ENCODE data around the gene ABCC10. TPM values are rescaled to one million over a fixed set of nuclear protein-coding genes. Genes with fewer than 3 reads are reported as not detected.

Gene ABCC10
- total RNA-seq, 4 donors from 2014 or later: 0.59 to 35.5 (median 10.7) TPM

- Histone ChIP-seq H3K27ac (no peak overlapping the region), H3K4me1 (no peaks in the 10 kb centered on the region), H3K9me3 (no peaks in the 10 kb centered on the region), H3K27me3 (no peaks in the 10 kb centered on the region), H3K4me3 (no peak overlapping the region), H3K36me3 (no peaks in the 10 kb centered on the region)
- TF ChIP-seq POLR2A (IDR thresholded peaks at IDR 0.05): no peak
- TF ChIP-seq, protein P1, sequence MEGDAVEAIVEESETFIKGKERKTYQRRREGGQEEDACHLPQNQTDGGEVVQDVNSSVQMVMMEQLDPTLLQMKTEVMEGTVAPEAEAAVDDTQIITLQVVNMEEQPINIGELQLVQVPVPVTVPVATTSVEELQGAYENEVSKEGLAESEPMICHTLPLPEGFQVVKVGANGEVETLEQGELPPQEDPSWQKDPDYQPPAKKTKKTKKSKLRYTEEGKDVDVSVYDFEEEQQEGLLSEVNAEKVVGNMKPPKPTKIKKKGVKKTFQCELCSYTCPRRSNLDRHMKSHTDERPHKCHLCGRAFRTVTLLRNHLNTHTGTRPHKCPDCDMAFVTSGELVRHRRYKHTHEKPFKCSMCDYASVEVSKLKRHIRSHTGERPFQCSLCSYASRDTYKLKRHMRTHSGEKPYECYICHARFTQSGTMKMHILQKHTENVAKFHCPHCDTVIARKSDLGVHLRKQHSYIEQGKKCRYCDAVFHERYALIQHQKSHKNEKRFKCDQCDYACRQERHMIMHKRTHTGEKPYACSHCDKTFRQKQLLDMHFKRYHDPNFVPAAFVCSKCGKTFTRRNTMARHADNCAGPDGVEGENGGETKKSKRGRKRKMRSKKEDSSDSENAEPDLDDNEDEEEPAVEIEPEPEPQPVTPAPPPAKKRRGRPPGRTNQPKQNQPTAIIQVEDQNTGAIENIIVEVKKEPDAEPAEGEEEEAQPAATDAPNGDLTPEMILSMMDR (IDR thresholded peaks at IDR 0.05): no peak
- intact Hi-C loops (cut with DNase I; ENCODE audit: low total_unique reads): no loop called here
- DNase-seq: no peak
Observed at GRCh38 chr6:43468748-43469681, 41.7 kb downstream of the ABCC10 start.

- no peaks in the 10 kb centered on the region for H3K27me3 ChIP-seq
- no peak overlapping the region for H3K4me3 ChIP-seq
- no peaks in the 10 kb centered on the region for H3K36me3 ChIP-seq
- intact Hi-C loops (cut with DNase I; ENCODE audit: low total_unique reads): loop anchor here (5.0 kb wide), 1 partner anchor 37 kb away; no protein-coding TSS in a partner anchor
- no peaks in the 10 kb centered on the region for H3K4me1 ChIP-seq
- no peak overlapping the region for H3K27ac ChIP-seq
- H3K9me3 ChIP-seq: no peaks in the 10 kb centered on the region
- DNase-seq: no peak
- no peak for TF ChIP-seq POLR2A (IDR thresholded peaks at IDR 0.05)
- TF ChIP-seq, protein P1 (IDR thresholded peaks at IDR 0.05): no peak
Observed at GRCh38 chr6:43469947-43470346, 42.6 kb downstream of the ABCC10 start.

DNA sequence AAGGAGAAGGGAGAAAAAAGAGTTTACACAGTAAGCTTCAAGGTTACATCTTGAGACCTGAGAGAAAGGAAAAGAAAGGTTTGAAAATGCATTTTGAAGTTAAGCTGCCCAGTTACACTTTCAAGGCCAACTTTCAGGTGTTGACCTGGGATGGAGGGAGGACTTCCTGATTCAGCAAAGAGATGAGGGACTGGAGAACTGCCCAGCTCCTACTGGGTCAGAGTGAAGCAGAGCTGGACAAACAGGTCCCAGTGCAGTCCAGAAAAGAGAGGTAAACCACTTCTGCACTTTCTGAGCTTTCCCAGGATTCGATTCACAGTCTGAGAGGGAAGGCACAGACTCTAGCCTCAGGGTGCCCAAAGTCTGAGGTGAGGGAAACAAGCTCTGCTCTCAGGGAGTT lies 44.1 kb downstream of the ABCC10 start:
- Histone ChIP-seq H3K4me1 (no peaks in the 10 kb centered on the region), H3K27ac (no peak overlapping the region), H3K4me3 (no peak overlapping the region), H3K9me3 (no peaks in the 10 kb centered on the region), H3K27me3 (no peaks in the 10 kb centered on the region), H3K36me3 (no peaks in the 10 kb centered on the region)
- intact Hi-C loops (cut with DNase I; ENCODE audit: low total_unique reads): loop anchor here (5.0 kb wide), 1 partner anchor 36 kb away; no protein-coding TSS in a partner anchor
- DNase-seq: no peak
- no peak for TF ChIP-seq POLR2A (IDR thresholded peaks at IDR 0.05)
- TF ChIP-seq, protein P1 (IDR thresholded peaks at IDR 0.05): no peak

- H3K4me1 ChIP-seq: no peaks in the 10 kb centered on the region
- DNase-seq: no peak
- no peaks in the 10 kb centered on the region for H3K9me3 ChIP-seq
- no peak for TF ChIP-seq POLR2A (IDR thresholded peaks at IDR 0.05)
- TF ChIP-seq, protein P1 (IDR thresholded peaks at IDR 0.05): no peak
- intact Hi-C loops (cut with DNase I; ENCODE audit: low total_unique reads): loop anchor here (5.0 kb wide), 1 partner anchor 35 kb away; no protein-coding TSS in a partner anchor
- no peak overlapping the region for H3K27ac ChIP-seq
- H3K36me3 ChIP-seq: no peaks in the 10 kb centered on the region
- H3K27me3 ChIP-seq: no peaks in the 10 kb centered on the region
- H3K4me3 ChIP-seq: no peak overlapping the region
Observed at GRCh38 chr6:43472515-43472914, 45.2 kb downstream of the ABCC10 start.

- intact Hi-C loops (cut with DNase I; ENCODE audit: low total_unique reads): no loop called here
- DNase-seq: no peak
- H3K27me3 ChIP-seq: no peaks in the 10 kb centered on the region
- no peaks in the 10 kb centered on the region for H3K9me3 ChIP-seq
- no peaks in the 10 kb centered on the region for H3K36me3 ChIP-seq
- no peak overlapping the region for H3K27ac ChIP-seq
- TF ChIP-seq POLR2A (IDR thresholded peaks at IDR 0.05): no peak
- TF ChIP-seq, protein P1 (IDR thresholded peaks at IDR 0.05): no peak
- H3K4me3 ChIP-seq: no peak overlapping the region
- peaks cover 0 to 8% of the 10 kb centered on the region in 2 donors for H3K4me1 ChIP-seq
Observed at GRCh38 chr6:43475516-43475915, 48.2 kb downstream of the ABCC10 start.
